Thyroid gland (tissue), 4 donors: ENCODE data around the gene SLC44A1.

Source experiments
- CTCF ChIP-seq, 6 experiments: fragments of 200-600 bp in 3 of 6; fragments of 450-650 bp in 3 of 6; sonication (generic) in 3 of 6; IDR thresholded peaks; one replicate each; pipeline ENCODE4 v1.5.1; 2016 to 2019; ENCODE audit warnings: antibody characterized with exemption in 6 of 6, mild to moderate bottlenecking in 2 of 6, inconsistent platforms in 1 of 6, moderate library complexity in 1 of 6
- POLR2A ChIP-seq, 2 donors: fragments of 450-650 bp; IDR thresholded peaks; one replicate each; pipeline ENCODE4 v1.6.1; 2017; ENCODE audit warnings: antibody characterized with exemption in 2 of 2, mild to moderate bottlenecking in 2 of 2, moderate library complexity in 1 of 2

DNA sequence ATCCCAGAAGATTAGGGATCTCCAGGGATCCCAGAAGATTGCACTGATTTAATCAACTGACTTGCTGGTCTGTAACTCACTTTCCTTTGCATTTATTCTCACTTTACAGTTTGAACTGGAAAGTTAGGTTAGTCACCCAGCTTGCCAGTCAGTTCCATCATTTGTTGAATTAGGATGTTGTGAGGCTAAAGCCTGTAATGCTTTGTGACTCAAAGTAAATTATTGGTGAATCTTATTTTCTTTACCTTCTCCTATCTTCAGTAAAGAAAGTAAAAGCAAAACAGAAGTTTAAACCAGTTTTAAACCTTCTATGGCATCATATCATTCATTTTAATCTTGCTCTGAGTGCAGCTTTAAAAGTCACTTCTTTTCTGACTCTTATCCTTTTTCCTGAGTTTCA lies 85.8 kb downstream of the SLC44A1 start:
- TF ChIP-seq POLR2A (IDR thresholded peaks at IDR 0.05): no peak
- TF ChIP-seq CTCF (IDR thresholded peaks at IDR 0.05): no peak
